ENCODE data around the gene IFTAP.
A peak's percentile ranks its signal among the peaks of the same experiment; 100 is the strongest.

The IFTAP gene

GRCh38 chr11:36600180-36600579 lies 5.9 kb downstream of the IFTAP start:
- DNase-seq = no peak

GRCh38 chr11:36601155-36601554 lies 6.9 kb downstream of the IFTAP start:
- DNase-seq = peak; percentile 64

- DNase-seq = no peak
Measured at GRCh38 chr11:36602135-36602534, 7.8 kb downstream of the IFTAP start.

- peak; percentile 28 for DNase-seq
Measured at GRCh38 chr11:36605221-36606216, 11.2 kb downstream of the IFTAP start.

GRCh38 chr11:36608491-36609199 lies 14.3 kb downstream of the IFTAP start:
- no peak for DNase-seq

- no peak for DNase-seq
Measured at GRCh38 chr11:36609383-36609782, 15.1 kb downstream of the IFTAP start.

GRCh38 chr11:36615826-36616225 lies 21.5 kb downstream of the IFTAP start:
- no peak for DNase-seq

- DNase-seq = peak; percentile 81
Measured at GRCh38 chr11:36617543-36618362, 23.5 kb downstream of the IFTAP start.

GRCh38 chr11:36618363-36619047 lies 24.2 kb downstream of the IFTAP start:
- no peak for DNase-seq

GRCh38 chr11:36619502-36619901 lies 25.2 kb downstream of the IFTAP start:
- peak; percentile 72 for DNase-seq

- no peak for DNase-seq
Measured at GRCh38 chr11:36620246-36620645, 25.9 kb downstream of the IFTAP start.

GRCh38 chr11:36622431-36623136 lies 28.3 kb downstream of the IFTAP start:
- DNase-seq = peak; percentile 82

- no peak for DNase-seq
Measured at GRCh38 chr11:36623494-36623893, 29.2 kb downstream of the IFTAP start.

GRCh38 chr11:36627006-36627405 lies 32.7 kb downstream of the IFTAP start:
- DNase-seq = no peak

- no peak for DNase-seq
Measured at GRCh38 chr11:36627471-36627870, 33.2 kb downstream of the IFTAP start.

- peak; percentile 25 for DNase-seq
Measured at GRCh38 chr11:36628141-36628540, 33.8 kb downstream of the IFTAP start.

GRCh38 chr11:36628765-36629244 lies 34.5 kb downstream of the IFTAP start:
- DNase-seq = no peak

GRCh38 chr11:36631774-36632173 lies 37.5 kb downstream of the IFTAP start:
- DNase-seq = no peak

- no peak for DNase-seq
Measured at GRCh38 chr11:36635066-36635862, 41.0 kb downstream of the IFTAP start.

- DNase-seq = no peak
Measured at GRCh38 chr11:36638556-36638955, 44.3 kb downstream of the IFTAP start.

Measured in hematopoietic multipotent progenitor cell treated with erythropoietin and hydrocortisone succinate and interleukin-3 and kit ligand, for 4 days (in vitro differentiated cells).